ENCODE measurements around the gene NKD1.
"Not testable (repeated sequence)": the region's sequence is repeated elsewhere in the genome, so short reads cannot be mapped to it uniquely, and the experiment has no call there.

NKD1 gene, protein sequence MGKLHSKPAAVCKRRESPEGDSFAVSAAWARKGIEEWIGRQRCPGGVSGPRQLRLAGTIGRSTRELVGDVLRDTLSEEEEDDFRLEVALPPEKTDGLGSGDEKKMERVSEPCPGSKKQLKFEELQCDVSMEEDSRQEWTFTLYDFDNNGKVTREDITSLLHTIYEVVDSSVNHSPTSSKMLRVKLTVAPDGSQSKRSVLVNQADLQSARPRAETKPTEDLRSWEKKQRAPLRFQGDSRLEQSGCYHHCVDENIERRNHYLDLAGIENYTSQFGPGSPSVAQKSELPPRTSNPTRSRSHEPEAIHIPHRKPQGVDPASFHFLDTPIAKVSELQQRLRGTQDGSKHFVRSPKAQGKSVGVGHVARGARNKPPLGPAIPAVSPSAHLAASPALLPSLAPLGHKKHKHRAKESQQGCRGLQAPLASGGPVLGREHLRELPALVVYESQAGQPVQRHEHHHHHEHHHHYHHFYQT

GRCh38 chr16:50548125-50548908, at the start of gene NKD1:
TSS of gene NKD1 (plus strand) at chr16:50548396. CDS start at chr16:50548554, 158 bp downstream.
- DNase-seq: peak; percentile 81

- DNase-seq: no peak
Observed at GRCh38 chr16:50498431-50499155, 49.6 kb upstream of the NKD1 start.

- no peak for DNase-seq
Observed at GRCh38 chr16:50499254-50499653, 48.9 kb upstream of the NKD1 start.

- DNase-seq: no peak
Observed at GRCh38 chr16:50500171-50500874, 47.9 kb upstream of the NKD1 start.

DNA sequence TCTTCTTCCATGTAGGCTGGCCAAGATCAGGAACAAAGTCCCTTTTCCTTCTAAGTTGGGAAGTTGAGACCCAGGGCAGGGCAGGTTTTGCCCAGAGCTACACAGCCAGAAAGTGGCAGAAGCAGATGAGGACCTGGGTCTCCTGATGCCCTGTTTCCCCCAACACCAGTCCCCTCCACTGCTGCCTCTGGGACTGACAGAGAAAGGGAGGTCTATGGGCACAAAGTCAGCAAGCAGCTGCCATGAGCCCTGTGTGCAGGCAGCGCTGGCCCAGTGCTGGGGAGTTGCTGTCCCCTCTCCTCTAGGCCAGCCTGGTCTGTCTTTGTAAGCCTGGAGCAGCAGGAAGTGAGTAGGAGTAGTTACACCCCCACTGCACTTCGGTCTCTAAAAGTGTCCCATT, 46.9 kb upstream of the NKD1 start:
- no peak for DNase-seq

DNA sequence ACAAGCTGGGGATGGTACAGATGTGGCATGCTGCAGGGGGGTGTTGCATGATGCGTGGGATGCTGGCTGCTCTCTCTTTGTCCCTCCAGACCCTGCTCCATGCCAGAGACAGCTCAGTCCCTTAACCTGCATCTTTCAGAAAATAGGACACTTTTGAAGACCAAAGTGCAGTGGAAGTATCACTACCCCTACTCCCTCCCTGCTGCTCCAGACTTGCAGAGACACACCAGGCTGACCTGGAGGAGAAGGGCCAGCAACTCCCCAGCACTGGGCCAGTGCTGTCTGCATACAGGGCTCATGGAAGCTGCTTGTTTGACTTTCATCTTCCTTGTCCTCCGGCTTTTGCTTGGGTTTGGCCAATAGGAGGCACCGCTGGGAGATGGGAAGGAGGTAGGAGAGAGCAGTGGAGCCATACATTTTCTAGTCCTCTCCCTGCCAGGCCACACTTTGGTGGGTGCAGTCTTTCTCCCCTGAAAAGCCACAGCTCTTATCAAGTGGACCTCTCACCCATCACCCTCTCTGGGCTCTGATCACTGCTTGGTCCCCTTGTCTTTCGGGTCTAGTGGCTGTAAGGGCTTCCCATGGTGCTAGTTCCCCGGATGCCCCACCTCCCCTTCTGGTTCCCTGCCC, 46.1 kb upstream of the NKD1 start:
- DNase-seq: no peak

GRCh38 chr16:50502616-50503011, 45.6 kb upstream of the NKD1 start:
- DNase-seq: no peak

DNA sequence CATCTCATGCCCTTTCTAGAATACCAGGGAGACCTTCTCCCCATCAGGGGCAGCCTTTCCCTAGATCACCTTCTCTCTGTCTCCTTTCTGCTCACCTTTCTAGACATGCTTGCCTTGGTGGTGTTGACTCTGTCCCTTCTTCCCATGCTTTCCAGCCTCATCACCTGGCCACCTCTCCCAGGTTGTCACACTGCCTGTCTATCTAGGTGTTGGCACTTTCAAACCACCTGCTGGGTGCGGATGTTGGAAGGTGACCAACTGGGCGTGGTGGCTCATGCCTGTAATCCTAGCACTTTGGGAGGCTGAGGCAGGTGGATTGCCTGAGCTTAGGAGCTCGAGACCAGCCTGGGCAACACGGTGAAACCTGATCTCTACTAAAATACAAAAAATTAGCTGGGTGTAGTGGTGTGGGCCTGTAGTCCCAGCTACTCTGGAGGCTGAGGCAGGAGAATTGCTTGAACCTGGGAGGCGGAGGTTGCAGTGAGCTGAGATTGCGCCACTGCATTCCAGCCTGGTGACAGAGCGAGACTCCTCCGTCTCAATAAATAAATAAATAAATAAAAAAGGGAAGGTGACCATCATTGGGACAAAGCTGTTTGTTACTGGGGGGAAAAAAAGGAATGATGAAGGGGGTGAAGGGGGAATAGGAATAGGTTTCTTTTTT, 44.2 kb upstream of the NKD1 start:
- not testable (repeated sequence) for DNase-seq

GRCh38 chr16:50505115-50505514, 43.1 kb upstream of the NKD1 start:
- no peak for DNase-seq

- DNase-seq: no peak
Observed at GRCh38 chr16:50505714-50506542, 42.3 kb upstream of the NKD1 start.

DNA sequence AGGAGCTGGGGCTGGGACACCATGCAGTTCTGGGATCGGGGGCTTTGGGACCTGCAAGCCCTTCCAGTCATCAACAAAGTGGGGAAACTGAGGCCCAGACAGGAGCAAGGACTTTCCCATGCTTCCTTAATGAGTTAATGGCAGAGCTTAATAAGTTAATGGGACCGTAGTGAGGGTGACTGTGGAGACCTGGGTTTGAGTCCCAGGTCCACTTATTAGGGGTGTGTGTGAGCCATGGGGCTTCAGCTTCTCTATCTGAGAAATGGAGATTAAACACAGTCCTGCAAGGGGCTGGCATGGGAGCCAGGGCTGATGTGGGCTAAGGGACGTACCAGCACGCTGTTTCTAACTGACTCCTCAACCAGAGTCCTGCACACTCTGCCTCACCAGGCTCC, 41.7 kb upstream of the NKD1 start:
- no peak for DNase-seq

DNA sequence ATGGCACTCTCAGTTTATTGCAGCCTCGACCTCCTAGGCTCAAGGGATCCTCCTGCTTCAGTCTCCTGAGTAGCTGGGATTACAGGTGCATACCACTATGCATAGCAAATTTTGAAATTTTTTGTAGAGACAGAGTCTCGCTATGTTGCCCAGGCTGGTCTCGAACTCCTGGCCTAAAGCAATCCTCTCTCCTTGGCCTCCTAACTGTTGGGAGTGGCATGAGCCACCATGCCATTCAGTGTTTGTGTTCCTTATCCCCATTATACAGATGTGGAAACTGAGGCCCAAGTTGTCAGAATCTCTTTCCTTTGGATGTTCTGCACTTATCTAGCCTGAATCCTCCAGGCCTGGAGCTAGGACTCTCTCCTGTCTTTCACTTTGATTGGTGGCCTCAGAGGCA, 40.8 kb upstream of the NKD1 start:
- DNase-seq: no peak

DNA sequence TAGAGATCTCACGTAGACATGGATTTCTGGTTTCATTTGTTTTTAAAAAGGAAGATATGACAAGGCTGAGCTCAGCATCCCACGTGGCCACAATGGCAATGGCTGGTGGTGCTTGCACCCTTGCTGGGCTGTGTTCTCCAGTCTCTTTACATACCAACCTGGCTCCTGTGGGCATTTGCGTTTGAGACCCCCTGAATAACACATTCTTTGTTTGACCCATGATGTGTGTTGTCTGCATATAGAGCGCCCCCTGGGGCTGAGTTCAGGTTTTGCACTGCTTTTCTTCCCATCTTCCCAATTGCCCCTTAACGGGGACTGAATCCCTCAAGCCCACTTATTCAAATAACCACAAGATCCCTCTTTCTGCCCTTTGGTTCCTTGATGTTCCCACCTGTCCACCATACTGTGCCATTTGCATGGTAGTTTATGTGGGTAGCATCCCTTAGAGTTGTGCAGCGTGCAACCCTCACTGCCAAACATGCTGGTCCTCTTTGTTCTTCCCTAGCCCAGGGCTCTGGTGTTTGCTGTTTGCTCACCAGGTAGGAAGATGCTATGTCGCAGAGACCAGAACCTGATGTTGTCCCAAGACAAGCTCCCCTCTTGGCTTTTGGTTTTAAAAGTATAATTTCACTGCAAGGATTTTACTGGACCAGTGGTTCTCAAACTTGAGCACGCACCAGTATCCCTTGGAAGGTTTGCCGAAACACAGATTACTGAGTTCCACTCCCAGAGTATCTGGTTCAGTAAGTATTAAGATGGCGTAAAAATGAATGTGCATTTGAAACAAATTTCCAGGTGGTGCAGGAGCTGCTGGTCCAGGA, 38.5 kb upstream of the NKD1 start:
- DNase-seq: peak; percentile 26

GRCh38 chr16:50515218-50515617, 33.0 kb upstream of the NKD1 start:
- DNase-seq: no peak

DNA sequence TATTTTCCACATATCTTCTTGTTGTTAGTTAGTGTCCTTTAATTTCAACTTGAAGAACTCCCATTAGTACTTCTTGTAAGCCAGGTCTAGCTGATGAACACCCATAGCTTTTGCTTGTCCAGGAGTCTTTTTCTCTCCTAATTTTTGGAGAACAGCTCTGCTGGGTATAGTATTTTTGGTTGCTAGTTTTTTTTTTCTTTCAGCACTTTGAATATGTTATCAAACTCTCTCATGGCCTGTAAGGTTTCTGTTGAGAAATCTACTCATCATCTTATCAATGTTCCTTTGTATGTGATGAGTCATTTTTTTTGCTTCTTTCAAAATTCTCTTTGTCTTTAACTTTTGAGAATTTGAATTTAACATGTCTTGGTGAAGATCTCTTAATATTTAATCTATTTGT, 31.8 kb upstream of the NKD1 start:
- no peak for DNase-seq

DNA sequence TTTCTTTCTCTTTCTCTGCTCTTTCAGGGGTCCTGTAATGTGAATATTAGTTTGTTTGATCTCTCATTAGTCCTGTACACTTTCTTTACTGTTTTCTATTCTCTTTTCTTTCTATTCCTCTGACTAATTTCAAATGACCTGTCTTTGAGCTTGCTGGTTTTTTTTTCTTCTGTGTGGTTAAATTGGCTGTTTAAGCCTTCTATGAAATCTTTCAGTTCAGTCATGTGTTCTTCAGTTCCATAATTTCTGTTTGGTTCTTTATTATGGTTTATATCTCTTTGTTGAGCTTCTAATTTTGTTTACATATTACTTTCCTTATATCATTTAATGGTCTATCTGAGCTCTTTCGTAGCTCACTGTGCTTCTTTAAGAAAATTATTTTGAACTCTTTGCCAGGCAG, 31.3 kb upstream of the NKD1 start:
- DNase-seq: no peak

DNA sequence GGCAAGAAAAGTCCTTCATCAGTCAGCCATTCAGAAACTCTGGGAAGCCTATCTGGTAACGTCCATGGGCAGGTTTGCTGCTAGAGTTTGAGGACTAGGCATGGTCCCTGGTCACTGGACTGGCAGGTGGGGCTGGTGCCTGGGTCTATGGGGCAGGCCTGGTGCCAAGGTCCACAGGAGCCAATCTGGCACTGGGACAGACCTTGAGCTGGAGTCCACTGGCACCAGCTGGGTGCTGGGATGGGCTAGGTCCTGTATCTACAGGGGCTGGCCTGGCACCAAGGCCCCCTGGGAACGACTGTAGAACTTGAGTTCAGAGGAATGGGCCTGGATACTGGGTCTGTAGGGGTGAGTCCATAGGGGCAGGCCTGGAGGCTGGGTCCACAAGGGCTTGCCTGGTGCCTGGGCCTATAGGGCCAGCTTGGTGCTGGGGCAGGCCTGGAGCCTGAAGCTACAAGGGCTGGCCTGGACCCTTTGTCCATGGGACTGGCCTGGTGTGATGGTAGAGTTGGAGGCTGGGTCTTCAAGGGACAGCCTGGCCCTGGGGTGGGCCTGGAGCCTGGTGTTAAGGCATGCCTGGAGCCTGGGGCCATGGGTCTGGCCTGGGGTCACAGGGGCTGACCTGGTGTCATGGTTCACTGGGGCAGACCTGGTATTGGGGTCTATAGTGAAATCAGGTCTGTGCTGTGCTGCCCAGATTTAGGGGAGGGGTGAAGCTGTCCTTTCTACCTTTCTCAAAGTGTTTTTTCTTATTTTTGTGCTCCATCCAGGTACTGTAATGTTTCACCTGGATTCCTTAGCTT, 30.5 kb upstream of the NKD1 start:
- no peak for DNase-seq

DNA sequence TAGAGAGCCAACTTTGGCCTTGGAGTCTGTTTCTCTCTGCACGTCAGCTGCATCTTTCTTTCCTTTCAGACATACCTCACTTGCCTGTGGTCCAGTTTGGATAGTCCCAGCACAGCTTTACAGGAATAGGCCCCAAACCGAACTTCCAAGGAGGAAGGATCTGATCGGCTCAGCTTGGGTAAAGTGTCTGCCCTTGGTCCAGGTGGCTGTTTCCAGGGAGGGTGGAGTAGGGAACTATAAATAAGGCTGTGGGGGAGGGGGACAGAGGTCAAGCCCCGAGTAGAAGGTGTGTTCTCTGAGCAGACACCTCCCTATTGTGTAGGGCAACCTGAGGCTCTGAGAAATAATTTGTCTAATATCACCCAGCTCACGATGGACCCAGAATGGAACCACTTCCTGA, 29.2 kb upstream of the NKD1 start:
- DNase-seq: no peak

DNA sequence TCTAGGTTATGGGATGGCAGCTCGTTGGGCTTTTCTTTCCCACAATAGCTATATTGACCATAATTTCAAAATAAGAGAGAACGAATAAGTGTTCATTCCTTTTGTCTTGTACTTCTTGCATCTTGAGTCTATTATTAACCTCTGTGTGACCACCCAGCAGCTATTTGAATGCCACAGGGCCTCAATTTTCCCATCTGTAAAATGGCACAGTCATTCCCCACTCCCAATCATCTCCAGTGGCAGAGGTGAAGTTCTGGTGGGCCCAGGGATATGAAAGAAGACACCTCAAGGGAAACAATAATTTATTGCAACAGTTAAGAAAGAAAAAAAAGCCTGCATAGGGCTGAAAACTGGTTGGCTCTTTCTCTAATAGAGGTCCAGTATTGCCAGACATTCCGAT, 28.6 kb upstream of the NKD1 start:
- DNase-seq: no peak
